HG03457 (cell line): ENCODE measurements around the gene PLPP6.

Experiments
- ATAC-seq: cut with Tn5 transposase; IDR thresholded peaks from one replicate; pipeline ENCODE4 v1.9.1; 2021; ENCODE audit warnings: moderate number of reproducible peaks; ENCODE audit not compliant: unreplicated experiment

PLPP6 gene

GRCh38 chr9:4661611-4662010 is 483 bp upstream of the PLPP6 start:
- no peak for ATAC-seq

GRCh38 chr9:4662989-4663792 is 1.1 kb downstream of the PLPP6 start:
- no peak for ATAC-seq

DNA sequence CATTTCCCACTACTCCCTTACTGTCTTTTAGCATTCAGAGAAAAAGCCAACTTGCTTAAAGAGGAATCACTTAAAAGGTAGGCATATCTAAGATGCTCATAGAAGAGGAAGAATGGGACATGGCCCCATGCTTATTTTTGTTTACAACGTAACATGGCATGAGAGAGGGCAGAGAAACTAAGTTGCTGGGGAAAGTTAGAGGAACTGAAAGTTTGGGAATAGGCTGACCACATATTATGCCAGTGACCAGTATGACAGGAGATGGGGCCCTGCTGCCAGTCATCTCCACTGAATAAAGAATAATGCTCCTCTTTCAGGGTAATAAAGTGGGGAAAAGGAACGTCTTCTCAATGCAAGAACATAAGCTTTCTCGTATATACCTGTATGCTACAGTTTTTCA is 1.9 kb downstream of the PLPP6 start:
- no peak for ATAC-seq

GRCh38 chr9:4665357-4665756 is 3.3 kb downstream of the PLPP6 start:
- ATAC-seq: no peak

DNA sequence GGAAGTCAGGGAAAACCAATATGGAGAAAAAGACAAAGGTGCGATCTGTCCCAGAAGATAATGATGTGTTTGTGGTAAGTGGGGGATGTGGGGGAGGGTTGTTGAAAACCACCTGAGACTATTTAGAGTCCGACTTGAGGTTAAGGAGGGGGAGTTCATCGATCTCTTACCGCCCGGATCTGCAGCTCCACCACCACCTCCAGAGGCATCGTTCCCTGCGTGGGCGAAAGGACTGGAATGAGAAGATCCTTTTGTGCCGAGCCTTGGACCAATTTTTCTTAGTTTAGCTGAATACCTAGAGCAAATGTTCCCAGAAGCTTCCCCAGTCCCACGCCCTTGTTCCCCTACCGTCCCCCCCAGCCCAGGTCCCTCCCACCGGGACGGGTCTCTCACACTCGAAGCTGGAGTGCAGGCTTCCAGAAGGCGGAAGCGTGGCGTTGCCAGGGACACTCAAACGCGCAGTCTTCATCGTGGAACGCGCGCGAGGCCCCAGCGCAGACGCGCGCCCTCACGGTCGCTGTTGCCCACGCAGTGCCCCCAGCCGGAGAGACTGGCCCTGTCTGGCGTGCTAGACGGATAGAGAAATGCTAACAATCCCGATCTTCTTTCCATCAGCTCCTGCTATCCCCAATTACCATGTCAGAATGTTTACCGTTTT is 4.1 kb downstream of the PLPP6 start, which contains the start of gene SPATA6L:
Gene SPATA6L, minus strand, starts transcription at position 439 of the 658 bp plus-strand sequence. Its CDS starts 230 bp downstream, at position 209.
- ATAC-seq: no peak

DNA sequence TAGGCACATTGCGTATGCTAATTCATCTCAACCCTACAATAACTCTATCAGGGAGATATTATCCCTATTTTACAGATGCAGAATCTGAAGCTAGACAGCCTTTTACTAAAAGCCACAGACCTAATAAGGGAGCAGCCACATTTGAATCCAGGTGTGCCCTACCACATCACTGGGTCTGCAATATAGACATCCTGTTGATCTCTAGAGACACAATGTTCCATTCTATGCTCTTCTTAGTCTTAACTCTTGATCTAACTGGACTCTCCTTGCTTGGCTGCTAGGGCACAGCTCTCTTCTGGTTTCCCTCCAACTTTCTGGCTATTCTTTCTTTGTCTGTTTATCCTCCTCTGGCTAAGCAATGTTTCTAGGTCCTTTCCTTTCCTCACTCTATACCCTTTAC is 5.6 kb downstream of the PLPP6 start:
- ATAC-seq: no peak

DNA sequence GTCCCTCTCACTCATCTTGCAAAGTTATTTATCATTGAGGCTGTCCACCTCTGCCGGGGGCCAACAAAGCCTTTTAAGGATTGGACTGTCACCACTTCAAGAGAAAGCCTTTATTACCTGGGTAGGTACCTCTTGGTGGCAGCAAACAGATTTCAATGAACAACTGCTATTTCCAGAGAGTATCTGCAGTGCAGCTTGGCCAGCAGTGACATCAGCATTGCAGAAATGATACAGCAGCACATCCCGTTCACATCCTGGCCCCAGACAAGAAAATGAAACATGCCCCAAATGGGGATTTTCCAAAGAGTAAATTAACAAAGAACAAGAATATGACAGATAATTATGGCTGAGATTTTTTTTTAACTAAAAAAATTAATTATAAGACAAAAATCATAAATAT is 6.5 kb downstream of the PLPP6 start:
- no peak for ATAC-seq

- no peak for ATAC-seq
Measured at GRCh38 chr9:4669890-4670289, 7.8 kb downstream of the PLPP6 start.

GRCh38 chr9:4670591-4670990 is 8.5 kb downstream of the PLPP6 start:
- no peak for ATAC-seq

DNA sequence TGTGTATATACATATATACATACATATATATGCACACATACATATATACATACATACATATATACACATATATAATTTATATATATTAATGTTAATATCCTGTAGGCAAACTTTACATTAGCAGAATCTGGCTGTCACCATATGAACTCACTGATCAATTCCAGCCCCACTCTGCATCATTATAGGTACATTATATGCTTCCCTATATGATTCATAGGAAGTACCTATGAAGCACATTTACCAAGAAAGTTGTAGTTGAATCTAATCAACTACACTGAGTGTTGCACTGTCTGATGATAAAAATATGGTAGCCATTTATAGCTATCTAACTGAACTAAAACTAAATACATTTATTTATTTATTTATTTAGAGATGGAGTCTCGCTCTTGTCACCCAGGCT is 9.6 kb downstream of the PLPP6 start:
- no peak for ATAC-seq

DNA sequence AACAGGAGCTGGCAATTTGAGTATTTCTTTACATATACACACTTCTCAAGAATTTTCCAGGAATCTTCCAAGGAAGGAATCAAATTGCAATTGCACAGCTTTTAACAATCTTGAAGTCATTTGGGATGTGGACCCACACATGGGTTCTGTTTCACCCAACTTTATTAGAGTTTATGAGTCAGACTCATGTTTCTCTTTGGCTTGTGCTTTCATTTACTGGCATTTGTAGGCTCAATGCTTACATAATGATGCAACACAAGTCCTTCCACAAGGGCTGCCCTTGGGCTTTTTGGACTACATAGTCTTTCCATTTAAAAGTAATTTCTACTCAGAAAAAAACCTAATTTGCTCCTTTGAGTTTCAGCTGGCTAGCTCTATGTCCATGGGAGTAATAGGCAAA is 12.7 kb downstream of the PLPP6 start:
- no peak for ATAC-seq

GRCh38 chr9:4677392-4677791 is 15.3 kb downstream of the PLPP6 start:
- ATAC-seq: no peak

- peak; percentile 13 for ATAC-seq
Measured at GRCh38 chr9:4678679-4679267, 16.7 kb downstream of the PLPP6 start.

- ATAC-seq: peak; percentile 90
Measured at GRCh38 chr9:4679268-4680172, 17.4 kb downstream of the PLPP6 start, which contains the start of gene CDC37L1. CDC37L1 (plus strand) TSS chr9:4679569; CDS start chr9:4679768, 199 bp downstream.

- ATAC-seq: peak; percentile 11
Measured at GRCh38 chr9:4680173-4680525, 18.1 kb downstream of the PLPP6 start.

GRCh38 chr9:4680750-4681149 is 18.7 kb downstream of the PLPP6 start:
- ATAC-seq: no peak

GRCh38 chr9:4684820-4685219 is 22.7 kb downstream of the PLPP6 start:
- ATAC-seq: no peak

DNA sequence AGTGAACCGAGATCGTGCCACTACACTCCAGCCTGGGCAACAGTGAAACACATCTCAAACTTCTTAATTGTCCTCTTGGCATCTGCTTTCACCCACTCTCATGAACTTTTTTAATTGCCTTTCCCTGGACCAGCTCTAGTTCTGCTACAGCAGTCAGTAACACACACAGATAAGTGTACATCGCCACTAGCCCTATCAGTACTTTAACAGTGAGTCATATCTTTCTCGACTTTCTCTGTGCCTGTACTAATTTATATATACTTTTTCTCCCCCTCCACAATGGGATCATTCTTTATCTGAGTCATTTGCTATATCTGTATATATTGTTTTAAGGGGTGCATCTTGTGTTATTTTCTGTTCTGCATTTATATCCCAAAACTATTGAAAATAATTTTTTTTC is 24.0 kb downstream of the PLPP6 start:
- no peak for ATAC-seq

- no peak for ATAC-seq
Measured at GRCh38 chr9:4686584-4686983, 24.5 kb downstream of the PLPP6 start.

DNA sequence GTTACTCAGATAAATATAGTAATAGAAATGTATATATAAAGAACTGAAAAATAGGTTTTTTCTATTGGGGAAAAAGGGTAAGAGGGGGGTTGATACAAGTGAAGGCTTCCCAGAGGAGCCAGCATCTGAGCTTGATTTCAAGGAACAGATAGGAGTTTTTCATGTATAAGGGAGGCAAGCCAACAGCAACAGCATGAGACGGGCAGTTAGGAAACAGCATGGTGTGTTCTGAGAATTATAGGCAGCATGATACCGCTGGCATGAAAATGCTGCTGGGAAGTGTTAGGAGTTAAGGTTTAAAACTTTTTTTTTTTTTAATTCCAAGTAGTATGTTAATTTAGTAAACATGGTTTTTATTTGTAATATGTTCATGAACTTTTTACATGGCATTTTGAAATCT is 26.9 kb downstream of the PLPP6 start:
- ATAC-seq: no peak

DNA sequence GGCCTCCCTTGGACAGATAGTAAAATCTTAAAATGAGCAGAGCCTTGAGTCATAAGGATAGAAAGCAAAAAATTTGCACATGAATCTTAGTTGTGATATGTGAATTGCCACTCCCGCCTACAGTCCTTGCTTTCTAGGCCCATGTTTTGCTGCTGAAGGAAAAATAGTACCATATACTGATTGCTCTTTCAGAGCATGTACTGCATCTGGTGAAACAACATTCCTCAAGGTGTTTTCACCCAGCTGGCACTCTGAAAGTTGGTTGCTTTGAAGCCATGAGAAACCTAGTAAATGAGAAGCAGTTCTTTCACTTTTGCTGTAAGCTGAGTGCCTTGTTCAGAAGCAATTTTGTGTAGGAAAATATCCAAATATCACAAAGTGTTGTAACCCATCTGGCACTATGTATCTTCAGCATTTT is 27.6 kb downstream of the PLPP6 start:
- no peak for ATAC-seq
